Activated CD8-positive, alpha-beta memory T cell treated with anti-CD3 and anti-CD28 coated beads, Interleukin-2, amount 50 U/mL, for 1 hour (primary cell): ENCODE results near the gene CRADD.

Source experiments
- DNase-seq: peaks from one replicate; pipeline ENCODE4 v3.0.0-alpha.2; 2020; ENCODE audit errors: extremely low read depth

The CRADD gene

GRCh38 chr12:93939641-93940325 lies 262.6 kb downstream of the CRADD start:
- DNase-seq: no peak

- DNase-seq: no peak
Measured at GRCh38 chr12:93943780-93944179, 266.6 kb downstream of the CRADD start.

- DNase-seq: no peak
Measured at GRCh38 chr12:93944201-93944600, 267.0 kb downstream of the CRADD start.
